WI38 (cell line): ENCODE results near the gene FRMD4A.

Experiments
- H3K4me3 ChIP-seq: 2 replicates; pipeline ENCODE4 v1.5.1; 2011; ENCODE audit warnings: low read depth, mild to moderate bottlenecking, control low read depth, low read length
- TF ChIP-seq, protein P1 (sequence below): IDR thresholded peaks from 2 replicates; pipeline ENCODE4 v1.5.1; 2012; ENCODE audit warnings: low read depth, mild to moderate bottlenecking, control low read depth, low read length

FRMD4A gene

DNA sequence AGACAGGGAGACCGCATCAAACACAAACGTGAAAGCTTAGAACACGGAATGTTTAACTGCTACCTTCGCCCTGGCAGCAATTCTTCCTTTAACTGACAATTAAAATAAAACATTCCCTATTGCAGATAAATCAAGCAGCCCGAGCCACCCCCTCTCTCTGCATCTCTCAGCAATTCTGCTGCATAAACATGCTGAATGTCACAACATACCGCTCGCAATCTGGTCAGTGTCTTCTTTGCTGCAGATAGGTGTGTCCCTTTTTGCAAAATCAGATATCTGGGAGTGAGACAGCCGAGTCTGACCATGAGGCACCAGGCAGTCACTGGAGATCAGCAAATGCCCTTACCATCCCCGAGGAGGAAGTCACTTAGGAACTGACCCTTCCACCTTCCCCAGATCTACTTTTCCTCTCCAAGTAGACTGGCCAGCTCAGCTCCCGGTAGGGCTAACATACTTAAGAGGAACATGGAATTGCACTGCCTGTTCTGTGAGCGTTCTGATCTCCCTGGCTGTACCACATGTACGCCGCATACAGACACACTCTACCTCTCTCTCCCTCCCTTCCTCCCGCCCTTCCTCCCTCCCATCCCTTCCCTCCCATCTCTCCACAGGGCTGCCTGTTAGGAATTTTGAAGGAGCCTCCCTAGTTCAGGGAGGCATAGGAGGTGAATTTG is at the start of gene FRMD4A:
FRMD4A (minus strand) TSS at position 537 of the 674 bp plus-strand sequence.
- TF ChIP-seq, protein P1, sequence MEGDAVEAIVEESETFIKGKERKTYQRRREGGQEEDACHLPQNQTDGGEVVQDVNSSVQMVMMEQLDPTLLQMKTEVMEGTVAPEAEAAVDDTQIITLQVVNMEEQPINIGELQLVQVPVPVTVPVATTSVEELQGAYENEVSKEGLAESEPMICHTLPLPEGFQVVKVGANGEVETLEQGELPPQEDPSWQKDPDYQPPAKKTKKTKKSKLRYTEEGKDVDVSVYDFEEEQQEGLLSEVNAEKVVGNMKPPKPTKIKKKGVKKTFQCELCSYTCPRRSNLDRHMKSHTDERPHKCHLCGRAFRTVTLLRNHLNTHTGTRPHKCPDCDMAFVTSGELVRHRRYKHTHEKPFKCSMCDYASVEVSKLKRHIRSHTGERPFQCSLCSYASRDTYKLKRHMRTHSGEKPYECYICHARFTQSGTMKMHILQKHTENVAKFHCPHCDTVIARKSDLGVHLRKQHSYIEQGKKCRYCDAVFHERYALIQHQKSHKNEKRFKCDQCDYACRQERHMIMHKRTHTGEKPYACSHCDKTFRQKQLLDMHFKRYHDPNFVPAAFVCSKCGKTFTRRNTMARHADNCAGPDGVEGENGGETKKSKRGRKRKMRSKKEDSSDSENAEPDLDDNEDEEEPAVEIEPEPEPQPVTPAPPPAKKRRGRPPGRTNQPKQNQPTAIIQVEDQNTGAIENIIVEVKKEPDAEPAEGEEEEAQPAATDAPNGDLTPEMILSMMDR: no peak
- H3K4me3 ChIP-seq: no peak within 1 kb of the TSS

DNA sequence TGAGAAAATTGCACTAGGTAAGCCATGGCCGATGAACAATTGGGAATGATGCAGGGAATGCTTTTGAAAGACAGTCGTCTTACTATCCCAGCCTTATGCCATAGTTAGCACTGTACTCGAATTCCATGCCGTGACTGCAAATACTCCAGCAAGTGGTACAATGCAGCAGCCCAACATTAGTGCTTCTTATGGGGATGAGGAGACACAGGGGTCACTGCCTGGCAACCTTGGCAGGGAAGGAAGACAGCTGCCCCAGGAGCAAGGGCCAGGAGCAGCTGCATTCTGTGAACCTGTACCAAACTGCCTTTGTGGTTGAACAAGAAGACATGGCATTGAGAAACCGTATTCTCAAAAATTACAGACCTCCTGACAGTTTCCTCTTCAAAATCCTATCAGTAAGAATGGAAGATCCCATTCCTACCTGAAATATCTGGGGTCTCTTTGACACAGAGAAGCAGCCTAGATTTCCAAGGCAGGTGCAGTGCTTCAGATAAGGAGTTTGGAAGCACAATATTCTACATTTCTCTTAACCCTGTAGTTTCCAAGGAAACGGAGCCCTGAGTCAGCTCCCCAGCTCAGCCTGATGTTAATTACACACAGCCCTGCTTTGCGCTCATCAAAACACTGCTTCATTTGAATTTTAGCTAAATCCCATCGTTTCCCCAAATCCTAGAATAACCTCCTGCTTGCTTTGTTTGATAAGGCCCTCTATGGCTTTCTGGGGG is 49.0 kb upstream of the FRMD4A start:
- H3K4me3 ChIP-seq: no peak overlapping the region
- TF ChIP-seq, protein P1: no peak

DNA sequence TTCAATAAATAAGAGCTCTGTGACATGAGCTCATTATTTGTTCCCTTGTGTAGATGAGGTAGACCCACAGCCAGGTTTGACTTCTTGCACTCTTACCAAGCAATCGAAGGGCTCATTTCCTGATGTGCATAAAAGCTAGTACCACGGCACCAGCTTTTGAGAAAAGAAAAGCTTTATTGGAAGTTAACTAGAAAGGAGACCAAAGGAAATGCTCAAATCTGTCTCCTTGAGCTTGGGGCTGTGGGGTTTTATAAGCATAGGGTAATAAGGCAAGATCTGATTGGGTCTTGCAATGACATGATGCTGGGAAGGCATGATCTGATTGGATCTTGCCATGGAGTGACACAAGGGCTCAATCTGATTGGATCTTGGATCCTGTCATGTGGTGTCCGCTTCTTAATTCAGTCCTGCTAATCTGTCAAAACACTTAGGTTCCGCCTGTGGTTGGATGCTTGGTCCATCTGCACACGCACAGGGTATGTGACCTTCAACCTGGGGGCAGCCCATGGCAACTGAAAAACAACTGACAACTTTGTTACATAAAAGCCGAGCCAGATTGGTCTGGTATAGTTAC is 47.8 kb upstream of the FRMD4A start:
- TF ChIP-seq, protein P1: no peak
- H3K4me3 ChIP-seq: no peak overlapping the region

DNA sequence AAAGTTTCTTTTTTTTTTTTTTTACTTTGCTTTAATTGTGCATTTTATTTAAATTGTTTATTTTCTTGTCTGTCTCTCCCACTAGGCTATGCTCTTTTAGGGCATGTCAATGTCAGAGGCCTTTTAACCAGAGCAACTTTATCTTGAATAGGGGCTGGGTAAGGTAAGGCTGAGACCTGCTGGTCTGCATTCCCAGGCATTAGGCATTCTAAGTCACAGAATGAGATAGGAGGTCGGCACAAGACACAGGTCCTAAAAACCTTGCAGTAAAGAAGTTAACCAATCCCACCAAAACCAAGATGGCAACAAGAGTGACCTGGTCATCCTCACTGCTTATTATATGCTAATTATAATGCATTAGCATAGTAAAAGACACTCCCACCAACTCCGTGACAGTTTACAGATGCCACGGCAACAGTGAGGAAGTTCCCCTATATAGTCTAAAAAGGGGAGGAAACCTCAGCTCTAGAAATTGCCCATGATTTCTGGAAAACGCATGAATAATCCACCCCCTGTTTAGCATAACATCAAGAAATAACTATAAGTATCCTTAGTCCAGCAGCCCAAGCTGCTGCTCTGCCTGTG is 47.0 kb upstream of the FRMD4A start:
- TF ChIP-seq, protein P1: no peak
- H3K4me3 ChIP-seq: no peak overlapping the region

DNA sequence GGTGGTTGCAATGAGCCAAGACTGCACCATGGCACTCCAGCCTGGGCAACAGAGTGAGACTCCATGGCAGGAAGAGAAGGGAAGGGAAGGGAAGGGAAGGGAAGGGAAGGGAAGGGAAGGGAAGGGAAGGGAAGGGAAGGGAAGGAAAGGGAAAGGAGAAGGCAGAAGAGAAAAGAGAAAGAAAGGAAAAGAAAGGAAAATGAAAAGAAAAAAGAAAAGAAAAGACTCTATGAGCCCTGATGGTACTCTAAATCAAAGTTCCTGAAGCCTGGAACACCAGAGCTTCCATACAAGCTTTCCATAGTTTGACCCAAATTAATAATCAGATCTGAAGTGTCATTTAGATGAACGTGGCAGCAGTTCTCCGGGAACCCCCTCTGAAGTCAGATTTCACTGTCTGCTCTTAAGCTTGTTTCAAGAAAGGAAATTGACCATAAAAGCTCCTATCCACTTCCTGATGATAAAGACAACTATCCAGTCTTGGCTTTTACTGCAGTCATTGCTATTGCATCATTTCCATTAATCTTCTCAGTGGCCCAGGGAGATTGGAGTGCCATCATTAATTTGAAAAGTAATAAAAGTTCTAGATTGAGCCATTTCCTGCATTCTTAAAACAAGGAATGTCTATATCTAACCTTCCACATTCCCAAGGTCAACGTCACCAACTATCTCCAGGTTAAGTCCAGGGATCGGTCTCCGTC is 44.2 kb upstream of the FRMD4A start:
- H3K4me3 ChIP-seq: no peak overlapping the region
- TF ChIP-seq, protein P1: no peak

DNA sequence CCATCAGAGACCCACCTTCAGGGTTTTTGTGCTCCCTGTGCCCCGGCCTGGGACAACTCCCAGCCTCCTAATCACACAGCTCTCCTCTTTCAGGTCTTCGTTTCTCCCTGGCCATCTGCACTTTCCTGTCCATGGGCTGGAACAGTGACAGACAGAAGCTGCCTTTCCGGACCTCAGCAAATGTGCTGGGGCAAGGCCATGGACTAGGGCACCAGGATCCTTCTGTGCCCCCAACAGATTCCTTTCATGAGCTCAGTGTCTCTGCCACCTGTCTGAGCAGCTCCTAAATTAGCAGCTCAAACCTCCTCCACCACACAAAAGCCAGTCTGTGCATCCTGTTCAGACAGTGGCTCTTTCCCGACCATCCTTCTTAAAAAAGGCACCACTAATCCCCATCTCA is 41.9 kb upstream of the FRMD4A start:
- TF ChIP-seq, protein P1: no peak
- no peak overlapping the region for H3K4me3 ChIP-seq
